Measurements from ENCODE around the gene SAP30L.

Gene SAP30L, protein sequence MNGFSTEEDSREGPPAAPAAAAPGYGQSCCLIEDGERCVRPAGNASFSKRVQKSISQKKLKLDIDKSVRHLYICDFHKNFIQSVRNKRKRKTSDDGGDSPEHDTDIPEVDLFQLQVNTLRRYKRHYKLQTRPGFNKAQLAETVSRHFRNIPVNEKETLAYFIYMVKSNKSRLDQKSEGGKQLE

DNA sequence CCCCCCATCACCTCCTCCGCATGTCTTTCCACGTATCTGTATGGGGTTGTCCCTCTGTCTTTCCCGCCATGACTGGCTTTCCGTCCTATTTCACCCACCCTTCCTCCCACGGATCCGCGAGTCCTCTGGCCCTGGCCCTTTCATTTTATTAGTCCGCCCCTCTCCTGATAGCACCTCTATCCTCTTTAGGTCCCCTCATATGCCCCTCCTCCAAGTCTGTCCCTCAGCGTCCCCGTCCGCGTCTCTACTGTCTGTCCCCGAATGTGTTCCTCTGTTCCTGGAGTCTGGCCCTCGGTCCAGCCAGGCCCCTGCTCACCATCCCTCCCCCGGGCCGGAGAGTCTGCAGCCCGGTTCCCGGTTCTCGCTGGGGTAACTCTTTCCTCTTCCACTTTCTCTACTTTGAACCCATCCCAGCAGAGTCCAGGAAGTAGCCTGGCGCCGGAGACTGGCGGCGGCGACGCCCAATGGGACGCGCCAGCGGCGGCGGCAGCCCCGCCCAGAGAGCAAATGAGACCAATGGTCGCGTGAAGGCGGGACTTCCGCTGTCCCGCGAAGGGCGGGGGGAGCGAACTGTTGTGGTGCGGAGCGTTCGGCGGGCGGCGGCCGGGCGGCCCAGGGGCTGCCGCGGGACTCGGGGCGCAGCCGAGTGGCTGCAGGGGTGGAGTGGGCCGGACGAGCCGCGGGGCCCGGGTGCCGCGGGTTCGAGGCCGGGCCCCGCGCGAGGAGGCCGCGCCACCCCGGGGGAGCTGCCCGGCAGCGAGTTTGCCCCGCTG lies at the start of gene SAP30L:
SAP30L (plus strand) TSS at position 576 of the 773 bp plus-strand sequence. CDS start 608 bp downstream, outside the sequence.
- peak; percentile 82 for DNase-seq

- no peak for DNase-seq
These were observed 49.7 kb upstream of the SAP30L start for GRCh38 chr5:154396128-154396527.

DNA sequence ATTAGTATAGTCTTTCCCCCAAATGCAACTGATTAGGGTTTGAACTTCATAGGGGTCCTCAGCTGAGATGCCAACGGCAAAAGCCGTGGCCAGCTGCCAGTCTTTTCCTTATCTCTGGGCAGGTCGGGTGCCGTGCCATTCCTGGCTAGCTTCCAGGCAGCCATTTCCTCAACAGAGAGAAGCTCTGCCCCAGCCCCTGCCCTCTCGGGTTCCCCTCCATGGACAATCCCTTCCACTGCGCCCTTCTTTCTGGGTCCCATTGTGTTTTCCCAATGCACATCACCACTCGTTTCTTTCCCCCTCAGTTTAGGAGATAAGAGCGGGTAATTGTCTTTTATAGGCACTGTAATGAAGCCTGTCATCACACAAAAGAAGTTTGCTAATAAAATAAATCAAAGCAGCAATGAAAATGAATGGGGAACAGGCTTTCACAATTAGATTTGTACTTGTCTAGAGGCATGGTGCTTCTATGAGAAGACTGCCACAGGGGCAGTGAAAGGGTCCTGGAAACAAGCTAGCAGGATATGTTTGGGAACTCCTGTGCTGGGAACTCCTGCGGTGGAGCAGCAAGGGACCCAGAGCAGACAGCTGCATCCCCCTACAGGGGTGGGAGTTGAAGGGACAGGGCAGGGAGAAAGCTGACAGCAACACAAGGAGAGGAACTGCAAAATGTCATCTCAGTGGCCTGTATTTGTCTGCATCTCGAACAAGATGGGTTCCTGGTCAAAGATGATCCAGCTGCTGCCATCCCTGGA lies 48.0 kb upstream of the SAP30L start:
- DNase-seq = peak; percentile 29

DNA sequence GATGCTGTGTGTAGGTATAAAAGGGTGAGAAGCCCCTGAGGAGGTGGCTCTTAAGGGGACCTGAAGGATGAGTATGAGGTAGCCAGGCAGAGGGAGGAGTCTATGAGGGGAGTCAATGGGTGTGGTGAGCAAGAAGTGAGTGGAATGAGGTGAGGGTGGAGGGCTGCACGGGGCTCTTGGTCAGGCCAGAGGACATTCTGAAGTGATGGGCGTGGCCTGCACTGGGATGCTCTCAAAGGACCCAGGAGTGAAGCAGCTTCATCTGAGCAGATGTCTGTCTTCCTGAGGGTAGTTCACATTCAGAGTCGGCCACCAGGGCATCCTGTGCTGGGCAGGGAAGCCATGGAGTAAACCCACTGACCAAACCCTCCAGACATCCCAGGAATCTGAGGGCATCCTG lies 45.1 kb upstream of the SAP30L start:
- no peak for DNase-seq

- peak; percentile 2 for DNase-seq
These were observed 44.4 kb upstream of the SAP30L start for GRCh38 chr5:154401355-154401754.

DNA sequence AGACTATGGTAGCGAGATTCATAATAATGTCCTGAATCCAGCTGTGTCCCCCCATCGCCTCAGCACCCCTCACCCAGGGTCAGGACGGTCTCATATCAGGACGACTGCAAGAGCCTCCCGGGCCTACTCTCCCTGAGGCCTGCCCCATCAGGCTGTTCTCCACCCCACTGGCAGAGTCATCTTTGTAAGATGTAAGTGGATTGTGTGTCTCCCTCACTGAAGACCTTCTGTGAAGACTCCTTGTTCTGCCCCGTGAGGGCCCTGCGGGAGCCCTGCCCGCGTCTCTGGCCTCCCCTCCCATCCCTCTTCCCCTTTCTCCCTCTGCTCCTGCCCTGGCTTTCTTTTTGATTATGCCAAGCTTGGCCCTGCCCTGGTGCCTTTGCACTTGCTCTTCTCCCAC lies 43.9 kb upstream of the SAP30L start:
- no peak for DNase-seq

GRCh38 chr5:154402611-154403010 lies 43.2 kb upstream of the SAP30L start:
- DNase-seq = no peak

DNA sequence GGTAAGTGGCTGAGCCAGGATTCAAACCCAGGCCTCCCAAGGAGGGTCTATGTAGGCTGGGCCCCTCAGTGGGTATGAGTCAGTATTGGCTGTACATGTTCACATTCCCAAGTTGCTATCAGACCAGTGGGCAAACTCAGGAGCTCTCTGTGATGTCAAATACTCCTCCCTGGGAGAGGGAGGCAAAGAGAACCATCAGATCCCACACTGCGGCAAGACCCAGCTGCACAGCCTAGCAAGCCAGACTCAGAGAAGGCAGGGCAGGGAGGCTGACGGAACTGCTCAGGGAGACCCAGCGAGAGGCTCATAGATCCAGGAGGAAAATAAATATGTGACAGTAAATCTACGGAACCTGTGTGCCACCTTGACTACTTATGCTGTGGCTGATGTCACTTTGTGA lies 42.6 kb upstream of the SAP30L start:
- no peak for DNase-seq

GRCh38 chr5:154403776-154404387 lies 41.9 kb upstream of the SAP30L start:
- DNase-seq = peak; percentile 16

GRCh38 chr5:154405078-154405792 lies 40.6 kb upstream of the SAP30L start:
- peak; percentile 64 for DNase-seq

DNA sequence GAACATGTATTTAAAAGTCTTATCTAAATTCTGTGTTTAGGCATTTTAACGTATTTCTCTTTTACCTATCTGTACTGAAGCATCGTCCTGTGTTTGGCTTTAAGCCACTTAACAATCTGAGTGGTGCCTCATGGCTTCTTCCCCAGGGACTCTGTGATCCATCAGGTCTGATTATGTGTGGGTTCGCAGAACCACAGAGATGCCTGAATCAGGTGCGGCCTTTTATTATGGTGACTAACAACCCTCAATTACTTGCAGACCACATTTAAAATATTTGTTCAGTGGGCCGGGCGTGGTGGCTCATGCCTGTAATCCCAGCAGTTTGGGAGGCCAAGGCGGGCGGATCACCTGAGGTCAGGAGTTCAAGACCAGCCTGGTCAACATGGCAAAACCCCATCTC lies 39.6 kb upstream of the SAP30L start:
- no peak for DNase-seq

- no peak for DNase-seq
These were observed 39.0 kb upstream of the SAP30L start for GRCh38 chr5:154406826-154407225.

DNA sequence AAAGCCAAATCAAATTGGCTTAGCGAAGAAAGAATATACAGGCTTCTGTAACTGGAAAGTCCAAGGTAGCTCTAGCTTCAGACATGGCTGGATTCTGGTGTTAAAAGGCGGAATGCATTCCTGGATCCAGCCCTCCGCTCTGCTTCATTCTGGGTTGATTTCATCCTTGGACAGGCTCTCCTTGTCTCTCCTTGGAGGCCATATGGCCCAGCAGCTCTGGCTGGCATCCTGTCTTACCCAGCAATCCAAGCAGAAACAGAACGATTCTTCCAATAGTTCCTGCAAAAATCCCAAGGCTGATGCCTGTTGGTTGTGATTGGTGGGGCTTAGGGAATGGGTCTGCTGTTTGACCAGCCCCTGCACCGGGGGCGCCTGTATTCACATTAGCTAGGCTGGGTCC lies 37.0 kb upstream of the SAP30L start:
- DNase-seq = no peak

GRCh38 chr5:154409230-154409840 lies 36.5 kb upstream of the SAP30L start:
- DNase-seq = no peak

DNA sequence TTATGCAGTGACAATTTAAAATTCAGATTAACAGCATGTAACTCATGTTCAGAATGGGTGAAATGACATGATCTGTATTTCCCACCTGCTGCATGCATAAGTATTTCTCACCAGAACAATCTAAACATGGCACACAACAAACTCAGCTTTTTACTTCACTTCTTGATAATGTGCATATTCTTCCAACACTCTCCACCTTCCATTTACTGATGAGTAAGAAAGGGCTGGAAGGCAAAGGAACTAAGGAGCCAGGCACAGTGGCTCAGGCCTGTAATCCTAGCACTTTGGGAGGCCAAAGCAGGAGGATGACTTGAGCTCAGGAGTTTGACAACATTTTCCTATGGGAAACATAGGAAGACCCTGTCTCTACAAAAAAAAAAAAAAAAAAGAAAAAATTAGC lies 35.8 kb upstream of the SAP30L start:
- no peak for DNase-seq

GRCh38 chr5:154410786-154411185 lies 35.0 kb upstream of the SAP30L start:
- no peak for DNase-seq

- no peak for DNase-seq
These were observed 34.5 kb upstream of the SAP30L start for GRCh38 chr5:154411338-154411737.

- no peak for DNase-seq
These were observed 33.5 kb upstream of the SAP30L start for GRCh38 chr5:154412316-154412715.

GRCh38 chr5:154412925-154413324 lies 32.9 kb upstream of the SAP30L start:
- DNase-seq = no peak

GRCh38 chr5:154415114-154415513 lies 30.7 kb upstream of the SAP30L start:
- DNase-seq = no peak

DNA sequence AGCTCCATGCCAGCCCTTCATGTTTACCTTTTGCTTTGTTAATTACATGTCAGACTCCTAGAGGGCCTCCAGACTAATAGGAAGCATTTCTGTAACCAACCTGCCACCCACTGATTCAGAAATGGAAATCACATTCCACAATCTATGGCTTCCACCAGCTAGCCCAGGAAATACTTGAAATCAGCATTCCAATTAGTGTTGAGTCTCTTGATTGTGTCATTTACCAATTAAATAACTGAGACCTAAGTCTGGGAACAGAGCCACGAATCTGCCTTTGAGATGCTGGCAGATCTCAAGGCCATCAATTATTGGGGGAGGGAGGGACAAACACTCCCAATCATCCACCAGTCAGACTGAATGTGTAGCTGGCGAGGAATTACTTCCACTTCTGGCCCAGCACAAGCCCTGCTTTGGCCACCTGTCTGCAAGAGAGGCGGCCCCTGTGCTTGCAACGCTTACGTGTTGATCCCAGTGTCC lies 27.4 kb upstream of the SAP30L start:
- no peak for DNase-seq

- DNase-seq = no peak
These were observed 26.6 kb upstream of the SAP30L start for GRCh38 chr5:154419236-154419635.
